ENCODE data around the gene MEOX1.

- no peak for TF ChIP-seq CTCF (IDR thresholded peaks at IDR 0.05; ENCODE audit: insufficient read depth, low read length, poor library complexity, severe bottlenecking)
- TF ChIP-seq EZH2phosphoT487 (conservative IDR thresholded peaks at IDR 0.05; ENCODE audit: low read length): no peak
Observed at GRCh38 chr17:43663383-43663782, 1.7 kb upstream of the MEOX1 start.

Measured in SU-DHL-6 (cell line).